NCI-H1048 (cell line): ENCODE measurements around the gene BAIAP2.
"Not testable (repeated sequence)": the region's sequence is repeated elsewhere in the genome, so short reads cannot be mapped to it uniquely, and the experiment has no call there.

Experiments used
- DNase-seq: peaks from one replicate; lab custom pipeline; 2025; lab: John Stamatoyannopoulos, UW

Gene BAIAP2

GRCh38 chr17:81025065-81025740, 9.7 kb upstream of the BAIAP2 start:
- DNase-seq: no peak

- DNase-seq: no peak
Measured at GRCh38 chr17:81025741-81026129, 9.2 kb upstream of the BAIAP2 start.

GRCh38 chr17:81026266-81027036, 8.5 kb upstream of the BAIAP2 start:
- DNase-seq: no peak

GRCh38 chr17:81027038-81027437, 7.9 kb upstream of the BAIAP2 start:
- no peak for DNase-seq

DNA sequence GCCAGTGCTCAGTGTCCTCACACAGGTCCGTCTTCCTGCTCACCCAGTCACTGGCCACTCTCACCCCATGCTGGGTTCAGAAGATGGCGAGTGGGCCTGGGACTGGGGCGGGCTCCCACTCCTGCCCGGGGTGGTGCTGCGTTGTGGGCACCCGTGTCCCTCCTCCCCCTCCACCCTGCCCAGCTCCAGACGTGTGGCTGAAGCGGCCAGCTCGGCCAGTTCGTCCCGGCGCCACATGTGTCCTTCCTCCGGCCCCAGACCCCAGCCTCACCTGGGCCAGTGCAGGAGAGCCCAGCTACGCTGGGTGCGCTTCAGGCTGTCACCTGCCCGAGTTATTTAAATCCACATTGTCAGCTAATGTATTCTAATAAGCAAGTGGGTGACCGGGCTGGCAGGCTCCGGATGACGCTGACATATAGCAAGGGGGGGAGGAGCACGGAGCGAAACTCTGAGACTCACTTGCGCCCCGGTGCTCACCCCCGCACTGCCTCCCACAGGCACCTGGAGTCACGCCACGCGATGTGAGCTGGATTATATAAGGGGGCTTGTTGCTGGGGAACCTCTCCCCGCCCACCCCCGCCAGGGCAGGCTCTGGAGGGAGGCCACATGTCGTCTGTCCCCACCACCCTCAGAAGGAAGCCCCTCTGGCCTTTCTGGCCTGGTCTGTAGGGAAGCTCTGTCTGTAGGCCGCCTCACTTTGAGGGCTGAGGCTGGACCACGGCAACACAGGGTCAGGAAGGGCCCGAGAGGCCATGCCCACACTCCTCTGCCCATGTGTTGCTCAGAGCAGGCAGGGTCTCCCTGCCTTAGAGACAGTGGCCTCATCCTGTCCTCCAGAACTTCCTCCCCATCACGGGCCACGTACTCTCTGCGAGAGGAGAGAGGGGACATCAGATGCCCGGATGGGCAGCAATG, 7.1 kb upstream of the BAIAP2 start:
- no peak for DNase-seq

DNA sequence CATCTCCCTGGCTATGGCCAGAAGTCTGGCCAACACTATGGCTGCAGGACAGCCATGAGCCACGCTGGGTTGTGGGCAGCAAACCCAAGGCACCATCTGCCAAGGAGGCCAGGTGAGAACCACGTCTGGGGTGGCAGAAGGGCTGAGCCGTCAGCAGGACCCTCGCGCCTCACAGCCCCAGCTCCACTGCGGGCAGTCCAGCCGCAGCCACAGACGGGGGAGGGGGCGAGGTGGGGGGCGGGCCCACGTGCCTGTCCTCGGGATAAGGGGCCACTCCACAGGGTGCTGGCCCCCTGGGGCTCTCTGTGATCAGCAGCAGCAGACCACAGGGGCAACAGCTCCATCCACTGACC, 6.5 kb upstream of the BAIAP2 start:
- no peak for DNase-seq

- no peak for DNase-seq
Measured at GRCh38 chr17:81029859-81030258, 5.1 kb upstream of the BAIAP2 start.

GRCh38 chr17:81030312-81030711, 4.6 kb upstream of the BAIAP2 start:
- DNase-seq: not testable (repeated sequence)

- DNase-seq: no peak
Measured at GRCh38 chr17:81030741-81031565, 4.0 kb upstream of the BAIAP2 start.

- DNase-seq: no peak
Measured at GRCh38 chr17:81031566-81032550, 3.1 kb upstream of the BAIAP2 start.

- no peak for DNase-seq
Measured at GRCh38 chr17:81032641-81033480, 2.1 kb upstream of the BAIAP2 start.

- DNase-seq: no peak
Measured at GRCh38 chr17:81033535-81034167, 1.3 kb upstream of the BAIAP2 start.

DNA sequence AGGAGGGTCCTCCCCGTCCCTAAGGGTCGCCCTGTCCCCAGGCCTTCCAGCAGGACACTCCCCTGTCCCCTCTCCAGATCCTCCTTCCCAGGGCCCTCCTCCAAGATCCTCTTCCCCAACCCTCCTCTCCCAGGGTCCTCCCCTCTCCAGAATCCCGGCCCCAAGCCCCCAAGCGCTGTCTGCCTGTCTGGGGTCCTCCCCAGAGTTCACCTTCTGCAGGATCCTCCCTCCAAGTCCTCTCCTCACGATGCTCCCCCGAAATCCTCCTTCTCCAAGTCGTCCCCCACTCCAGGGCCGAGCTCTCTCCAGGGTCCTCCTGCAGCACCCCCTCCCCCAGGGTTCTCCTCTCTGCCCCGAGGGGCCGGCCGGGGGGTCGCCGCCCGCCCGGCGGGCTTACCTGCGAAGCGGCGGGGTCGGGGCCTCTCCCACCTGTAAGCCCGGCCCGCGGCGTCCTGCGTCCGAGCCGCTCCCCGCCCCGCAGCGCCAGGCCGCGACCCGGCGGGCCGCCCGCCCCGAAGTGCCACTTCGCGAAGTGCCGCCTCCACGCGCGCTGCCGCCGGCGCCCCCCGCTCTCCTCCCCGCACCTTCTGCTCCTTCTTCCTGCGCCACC, 678 bp upstream of the BAIAP2 start:
- no peak for DNase-seq

GRCh38 chr17:81035521-81036196, 708 bp downstream of the BAIAP2 start:
- no peak for DNase-seq

GRCh38 chr17:81036197-81036941, 1.4 kb downstream of the BAIAP2 start:
- no peak for DNase-seq

DNA sequence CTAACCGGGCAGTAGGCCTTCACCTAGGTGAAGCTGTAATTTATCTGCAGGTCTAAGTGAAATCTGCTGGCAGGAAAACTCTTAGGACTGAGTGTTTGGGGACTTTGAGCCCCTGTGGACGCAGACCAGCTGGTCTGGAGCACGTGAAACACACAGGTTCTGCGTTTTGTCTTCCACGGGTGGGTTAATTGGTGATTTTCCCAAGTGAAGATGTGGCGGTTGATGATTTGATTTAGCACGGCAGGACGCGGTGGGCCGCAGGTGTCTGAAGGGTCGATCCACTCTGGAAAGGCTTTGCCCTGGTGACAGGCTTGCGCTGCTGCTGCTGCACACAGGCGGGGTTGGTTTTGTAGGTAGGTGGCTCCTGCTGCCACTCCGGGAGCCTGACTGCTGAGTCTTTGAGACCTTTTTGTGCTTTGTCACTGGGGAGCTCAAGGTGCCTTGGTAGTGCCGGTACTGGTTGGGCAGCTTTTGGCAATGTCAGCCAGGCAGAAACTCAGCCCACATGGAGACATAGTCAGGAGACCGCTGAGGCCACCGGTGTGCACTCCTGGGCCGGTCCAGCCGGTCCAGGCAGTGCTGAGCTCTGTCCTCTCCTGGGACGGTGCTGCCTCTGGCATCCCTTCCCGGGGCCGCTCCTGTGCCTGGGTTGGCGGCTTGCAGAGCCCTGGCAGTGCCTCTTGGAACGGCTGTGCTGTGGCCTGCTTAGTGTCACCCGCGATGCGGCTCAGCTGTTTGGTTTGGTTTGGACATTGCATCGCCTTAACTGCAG, 2.3 kb downstream of the BAIAP2 start:
- DNase-seq: no peak
